ENCODE measurements around the gene CRIM1. TPM values are rescaled to one million over a fixed set of nuclear protein-coding genes. Genes with fewer than 3 reads are reported as not detected.

Gene CRIM1
- total RNA-seq, 1 donor from 2014 or later, result 105 TPM

DNA sequence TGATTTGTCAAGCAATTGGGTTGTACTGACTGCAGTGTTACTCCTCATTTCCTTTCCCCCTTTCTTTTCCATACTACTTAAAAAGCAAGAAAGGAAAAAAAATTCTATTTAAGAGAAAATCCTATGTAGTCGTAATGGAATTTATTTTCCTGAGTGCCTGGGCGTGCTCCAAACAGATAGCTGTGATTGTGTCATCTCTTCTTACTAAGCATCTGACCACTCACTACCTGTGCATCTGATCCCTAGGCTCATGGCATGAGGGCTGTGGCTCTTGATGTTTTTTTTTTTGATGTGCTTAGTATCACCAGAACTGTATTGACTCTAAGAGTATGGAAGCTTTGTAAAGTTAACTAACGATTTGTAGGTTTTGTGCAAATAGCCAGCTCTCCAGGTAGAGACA is 19.0 kb downstream of the CRIM1 start:
- DNase-seq (no peak), ATAC-seq (no peak)
- no peaks in the 10 kb centered on the region for H3K27me3 ChIP-seq (ENCODE audit: low read depth)
- H3K4me1 ChIP-seq, result peaks cover 82% of the 10 kb centered on the region
- H3K36me3 ChIP-seq, result no peaks in the 10 kb centered on the region
- TF ChIP-seq, protein P1, sequence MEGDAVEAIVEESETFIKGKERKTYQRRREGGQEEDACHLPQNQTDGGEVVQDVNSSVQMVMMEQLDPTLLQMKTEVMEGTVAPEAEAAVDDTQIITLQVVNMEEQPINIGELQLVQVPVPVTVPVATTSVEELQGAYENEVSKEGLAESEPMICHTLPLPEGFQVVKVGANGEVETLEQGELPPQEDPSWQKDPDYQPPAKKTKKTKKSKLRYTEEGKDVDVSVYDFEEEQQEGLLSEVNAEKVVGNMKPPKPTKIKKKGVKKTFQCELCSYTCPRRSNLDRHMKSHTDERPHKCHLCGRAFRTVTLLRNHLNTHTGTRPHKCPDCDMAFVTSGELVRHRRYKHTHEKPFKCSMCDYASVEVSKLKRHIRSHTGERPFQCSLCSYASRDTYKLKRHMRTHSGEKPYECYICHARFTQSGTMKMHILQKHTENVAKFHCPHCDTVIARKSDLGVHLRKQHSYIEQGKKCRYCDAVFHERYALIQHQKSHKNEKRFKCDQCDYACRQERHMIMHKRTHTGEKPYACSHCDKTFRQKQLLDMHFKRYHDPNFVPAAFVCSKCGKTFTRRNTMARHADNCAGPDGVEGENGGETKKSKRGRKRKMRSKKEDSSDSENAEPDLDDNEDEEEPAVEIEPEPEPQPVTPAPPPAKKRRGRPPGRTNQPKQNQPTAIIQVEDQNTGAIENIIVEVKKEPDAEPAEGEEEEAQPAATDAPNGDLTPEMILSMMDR (IDR thresholded peaks at IDR 0.05), result no peak
- H3K4me3 ChIP-seq, result no peak overlapping the region
- H3K9me3 ChIP-seq, result no peaks in the 10 kb centered on the region
- no peak overlapping the region for H3K27ac ChIP-seq
- intact Hi-C loops (cut with DNase I), result no loop called here

DNA sequence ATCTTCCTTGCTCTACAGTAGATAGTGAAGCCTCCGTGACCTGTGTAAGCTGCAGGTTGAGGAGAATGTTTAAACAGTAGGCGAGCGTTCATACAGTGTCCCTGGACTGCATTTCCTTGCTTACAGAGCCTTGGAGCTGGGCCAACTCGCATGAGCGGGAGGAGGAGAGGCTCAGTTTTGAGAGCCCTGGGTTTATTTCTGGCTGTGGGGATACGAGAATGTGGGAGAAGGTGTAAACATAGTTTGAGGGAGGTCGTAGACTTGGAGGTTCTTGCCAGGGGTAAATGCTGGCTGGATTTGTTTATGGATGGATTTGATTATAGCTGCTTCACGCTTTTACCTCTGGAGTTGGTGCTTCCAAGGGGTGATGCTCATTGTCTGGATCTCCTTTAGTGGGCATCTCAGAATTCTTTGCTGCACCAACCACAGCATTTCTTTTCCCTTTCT is 20.8 kb downstream of the CRIM1 start:
- H3K27me3 ChIP-seq (ENCODE audit: low read depth), result no peaks in the 10 kb centered on the region
- intact Hi-C loops (cut with DNase I), result no loop called here
- TF ChIP-seq, protein P1 (IDR thresholded peaks at IDR 0.05), result no peak
- DNase-seq (peak; percentile 70), ATAC-seq (peak; percentile 44 to 50)
- H3K4me1 ChIP-seq, result peaks cover 80% of the 10 kb centered on the region
- H3K36me3 ChIP-seq, result no peaks in the 10 kb centered on the region
- no peaks in the 10 kb centered on the region for H3K9me3 ChIP-seq
- H3K27ac ChIP-seq, result no peak overlapping the region
- no peak overlapping the region for H3K4me3 ChIP-seq

DNA sequence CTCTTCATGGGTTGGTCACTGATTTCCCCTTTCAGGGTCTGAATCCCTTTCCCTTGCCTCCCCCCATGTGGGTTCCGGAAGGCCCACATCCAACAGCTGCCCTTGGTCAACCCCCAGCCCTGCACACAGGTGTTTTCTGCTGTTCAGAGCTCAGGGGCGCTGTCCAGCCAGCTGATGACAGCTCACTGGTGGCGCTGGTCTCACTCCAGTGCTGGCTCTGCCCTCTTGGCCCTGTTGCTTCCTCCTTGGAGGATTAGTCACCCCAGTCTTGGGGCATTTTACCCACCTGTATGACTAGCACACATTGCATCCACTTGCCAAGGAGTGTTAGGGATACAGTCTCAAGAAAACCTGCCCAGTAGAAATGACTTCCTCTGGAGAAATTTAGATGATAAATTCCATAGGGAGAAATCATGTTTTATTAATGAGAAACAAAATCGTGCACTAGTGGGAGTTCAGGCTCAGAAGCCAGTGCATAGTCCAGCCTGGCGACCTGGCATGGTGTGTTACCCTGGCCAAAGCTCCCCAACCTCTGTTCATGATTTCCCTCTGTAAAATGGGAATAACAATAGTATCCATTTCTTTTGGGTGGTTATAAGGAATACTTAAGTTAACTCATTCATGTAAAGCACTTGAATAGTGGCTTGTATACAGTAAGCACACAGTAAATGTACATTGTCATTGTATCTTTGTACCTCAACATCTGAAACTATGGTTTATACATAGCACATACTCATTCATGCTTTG is 21.6 kb downstream of the CRIM1 start:
- DNase-seq (peak; percentile 57), ATAC-seq (peak; percentile 61)
- Histone ChIP-seq H3K4me3 (no peak overlapping the region), H3K27ac (no peak overlapping the region), H3K9me3 (no peaks in the 10 kb centered on the region), H3K27me3 (ENCODE audit: low read depth) (no peaks in the 10 kb centered on the region), H3K36me3 (no peaks in the 10 kb centered on the region), H3K4me1 (peaks cover 80% of the 10 kb centered on the region)
- TF ChIP-seq, protein P1 (IDR thresholded peaks at IDR 0.05), result no peak
- intact Hi-C loops (cut with DNase I), result no loop called here

DNA sequence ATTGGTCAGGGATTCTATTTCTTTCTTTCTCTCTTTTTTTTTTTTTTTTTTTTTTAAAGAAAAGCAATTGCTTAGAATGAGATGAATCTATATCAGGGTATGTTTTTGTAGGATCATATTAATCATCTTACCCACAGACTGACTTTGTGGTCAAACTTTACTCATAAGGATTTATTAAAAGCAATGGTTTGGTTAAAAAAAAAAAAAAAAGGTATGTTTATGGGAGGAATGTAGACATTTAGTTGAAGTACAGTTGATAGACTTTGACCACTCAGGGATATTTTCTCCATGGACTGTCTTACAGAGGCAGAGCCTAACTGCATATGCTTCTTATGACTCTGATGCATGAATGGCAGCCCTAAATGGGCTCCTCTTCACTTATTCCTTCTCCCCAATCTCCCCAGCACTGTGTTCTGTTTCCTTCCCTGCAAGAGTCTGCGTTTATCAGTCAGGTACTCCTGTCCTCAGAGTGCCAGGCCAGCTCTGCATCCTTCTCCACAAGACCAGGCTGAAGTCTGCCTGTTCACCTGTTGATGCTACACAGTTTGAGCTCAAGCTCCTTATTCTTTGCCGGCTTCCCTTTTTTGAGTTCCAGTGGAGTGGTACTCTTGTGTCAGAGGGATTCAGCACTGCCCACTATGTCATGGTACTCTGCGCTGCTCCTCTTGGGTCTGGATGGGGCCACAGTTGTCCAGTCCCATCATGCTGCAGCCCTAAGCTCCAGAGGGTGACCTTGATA is 24.3 kb downstream of the CRIM1 start:
- DNase-seq (no peak), ATAC-seq (no peak)
- TF ChIP-seq, protein P1 (IDR thresholded peaks at IDR 0.05), result no peak
- no peaks in the 10 kb centered on the region for H3K36me3 ChIP-seq
- H3K9me3 ChIP-seq, result no peaks in the 10 kb centered on the region
- H3K4me1 ChIP-seq, result peaks cover 55% of the 10 kb centered on the region
- intact Hi-C loops (cut with DNase I), result no loop called here
- no peaks in the 10 kb centered on the region for H3K27me3 ChIP-seq (ENCODE audit: low read depth)
- H3K27ac ChIP-seq, result no peak overlapping the region
- no peak overlapping the region for H3K4me3 ChIP-seq

DNA sequence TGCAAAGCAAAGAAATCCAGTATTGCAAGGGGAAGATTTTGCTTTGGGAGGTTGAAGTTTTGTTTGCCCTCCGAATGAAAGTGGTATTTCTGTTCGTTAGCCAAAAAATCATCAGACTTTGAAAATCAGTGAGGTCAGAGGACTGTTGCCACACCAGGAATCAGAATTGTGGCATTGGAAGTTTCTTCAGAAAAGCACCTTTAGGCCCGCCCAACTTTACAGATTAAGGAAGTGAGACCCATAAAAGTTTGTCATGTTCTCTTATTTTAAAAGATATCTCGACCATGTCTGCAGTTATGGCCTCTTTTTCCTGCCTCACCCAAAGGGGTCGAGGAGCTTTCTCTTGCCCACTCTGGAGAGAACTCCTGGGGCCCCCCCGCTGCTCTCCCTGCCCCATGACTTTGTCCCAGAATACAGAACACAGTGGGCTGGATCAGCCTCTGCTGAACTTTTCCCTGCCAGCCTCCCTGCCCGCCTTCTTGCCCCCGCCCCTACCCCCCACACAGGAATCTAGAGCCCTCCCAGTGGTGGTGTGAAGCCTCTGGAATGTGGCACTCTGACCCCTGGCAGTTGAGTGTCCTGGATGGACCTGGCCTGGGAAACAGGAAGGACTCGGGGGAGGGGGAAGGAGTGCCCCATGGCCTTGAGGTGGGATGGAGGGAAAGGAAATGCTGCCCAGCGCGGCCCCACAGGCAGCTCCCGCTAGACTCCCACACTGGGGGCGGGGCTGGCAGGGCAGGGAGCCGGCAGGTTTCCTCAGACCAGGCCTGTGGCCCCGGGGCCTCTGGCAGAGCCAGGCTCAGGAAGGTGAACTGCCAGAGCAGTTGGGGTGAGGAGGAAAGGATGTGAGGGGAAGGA is 25.3 kb downstream of the CRIM1 start:
- H3K27ac ChIP-seq, result no peak overlapping the region
- DNase-seq (peak; percentile 55), ATAC-seq (peak; percentile 39 to 70)
- H3K4me1 ChIP-seq, result peaks cover 46% of the 10 kb centered on the region
- H3K9me3 ChIP-seq, result no peaks in the 10 kb centered on the region
- H3K27me3 ChIP-seq (ENCODE audit: low read depth), result no peaks in the 10 kb centered on the region
- no peaks in the 10 kb centered on the region for H3K36me3 ChIP-seq
- TF ChIP-seq, protein P1 (IDR thresholded peaks at IDR 0.05), result no peak
- H3K4me3 ChIP-seq, result no peak overlapping the region
- intact Hi-C loops (cut with DNase I), result no loop called here

All from lower lobe of right lung (tissue), 2 donors.